Effector memory CD8-positive, alpha-beta T cell (primary cell): ENCODE results near the gene HLA-C.
"Not testable (repeated sequence)": the region's sequence is repeated elsewhere in the genome, so short reads cannot be mapped to it uniquely, and the experiment has no call there.

ENCODE experiments used
- ATAC-seq: fragments of 150-1000 bp; cut with Tn5 transposase; replicated peaks from 2 replicates; pipeline ENCODE4 v1.10.0; 2021; ENCODE audit warnings: mild to moderate bottlenecking, moderate library complexity
- DNase-seq, 3 experiments: peaks; one replicate each; pipeline ENCODE4 v3.0.0; 2021
- H3K27ac Mint-ChIP-seq, 2 donors: one replicate each; pipeline ENCODE4 v1.8.0; 2022; ENCODE audit warnings: mild to moderate bottlenecking in 2 of 2, mixed read lengths in 2 of 2, moderate library complexity in 2 of 2
- H3K27me3 Mint-ChIP-seq, 2 donors: one replicate each; pipeline ENCODE4 v1.8.0; 2022; ENCODE audit warnings: mixed read lengths in 2 of 2
- H3K36me3 Mint-ChIP-seq: one replicate; pipeline ENCODE4 v1.8.0; 2022; ENCODE audit warnings: mild to moderate bottlenecking, moderate library complexity, mixed read lengths; ENCODE audit not compliant: insufficient read depth
- H3K4me1 Mint-ChIP-seq, 2 donors: one replicate each; pipeline ENCODE4 v1.8.0; 2022; ENCODE audit warnings: low read depth in 2 of 2, mixed read lengths in 2 of 2
- H3K4me3 Mint-ChIP-seq, 2 donors: one replicate each; pipeline ENCODE4 v1.8.0; 2022; ENCODE audit warnings: mild to moderate bottlenecking in 2 of 2, mixed read lengths in 2 of 2, moderate library complexity in 2 of 2
- H3K9me3 Mint-ChIP-seq, 2 donors: one replicate each; pipeline ENCODE4 v1.8.0; 2022; ENCODE audit warnings: mixed read lengths in 2 of 2

HLA-C gene

DNA sequence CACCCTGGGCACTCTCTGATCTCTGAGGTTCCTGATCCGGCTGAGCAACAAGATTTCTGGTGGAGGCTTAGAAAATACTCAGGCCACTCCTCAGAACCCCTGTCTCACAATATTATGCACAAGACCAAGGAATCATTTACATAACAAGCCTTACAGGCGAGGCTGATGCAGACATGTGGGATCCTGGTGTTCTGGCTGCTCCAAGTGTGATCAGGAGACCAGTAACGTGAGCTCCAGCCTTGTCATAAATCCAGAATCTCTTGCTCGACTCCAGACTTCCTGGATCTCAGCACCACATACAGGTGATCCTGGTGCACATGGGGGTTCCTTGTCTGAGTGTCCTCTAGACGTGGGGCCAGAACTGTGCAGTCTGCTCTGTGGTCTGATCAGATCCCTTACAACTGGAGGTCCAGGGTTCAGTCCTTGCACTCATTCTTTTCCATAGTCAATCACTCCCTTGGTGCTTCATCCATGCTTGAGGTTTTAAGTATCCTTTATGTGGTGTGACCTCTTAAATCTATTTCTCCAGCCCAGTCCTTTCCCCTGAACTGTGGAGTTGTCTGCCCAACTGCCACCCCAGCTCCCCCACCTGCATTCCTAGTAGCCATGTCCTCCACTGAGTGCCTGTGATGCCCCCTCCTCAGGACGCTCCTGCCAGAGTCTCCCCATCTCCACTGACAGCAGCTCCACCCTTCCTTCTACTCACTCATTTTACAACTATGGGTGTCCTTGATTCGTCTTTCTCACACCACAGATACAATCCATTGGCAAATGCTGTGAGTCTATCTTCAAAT is 5.1 kb downstream of the HLA-C start:
- peaks cover 32 to 48% of the 10 kb centered on the region in 2 donors for H3K4me1 Mint-ChIP-seq
- peaks cover 0 to 3% of the 10 kb centered on the region in 2 donors for H3K27me3 Mint-ChIP-seq
- H3K27ac Mint-ChIP-seq = peak overlapping the region; percentile 100
- H3K4me3 Mint-ChIP-seq = peak overlapping the region; percentile 95 to 99
- no peak for ATAC-seq
- peaks cover 70% of the 10 kb centered on the region for H3K36me3 Mint-ChIP-seq
- peaks cover 3 to 17% of the 10 kb centered on the region in 2 donors for H3K9me3 Mint-ChIP-seq
- peak; percentile 2 to 18 (median 11) for DNase-seq

DNA sequence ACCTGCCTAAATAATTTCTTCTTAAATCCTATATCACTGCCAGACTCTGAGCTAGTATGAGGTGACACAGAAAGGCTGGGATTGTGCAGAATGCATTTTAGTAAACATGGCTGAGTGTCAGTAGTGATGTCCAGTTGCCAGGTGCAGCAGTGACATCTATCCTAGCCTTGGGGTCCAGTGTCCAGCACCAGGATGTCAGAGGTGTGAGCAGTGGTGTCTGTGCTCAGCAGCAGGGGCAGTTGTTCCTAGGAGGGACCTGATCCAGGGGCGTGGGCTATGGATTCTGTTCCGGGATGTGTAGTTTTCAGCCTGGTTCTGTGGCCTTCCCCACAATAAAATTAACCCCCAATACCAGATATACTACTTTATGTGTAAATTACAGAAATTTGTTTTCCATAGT is 6.0 kb downstream of the HLA-C start:
- Mint-ChIP-seq H3K4me3 (no peak overlapping the region), H3K9me3 (peaks cover 4 to 23% of the 10 kb centered on the region in 2 donors), H3K27ac (peak overlapping the region; percentile 76 to 100), H3K4me1 (peaks cover 32 to 46% of the 10 kb centered on the region in 2 donors), H3K36me3 (peaks cover 62% of the 10 kb centered on the region), H3K27me3 (peaks cover 0 to 11% of the 10 kb centered on the region in 2 donors)
- DNase-seq (no peak), ATAC-seq (peak; percentile 20)

DNA sequence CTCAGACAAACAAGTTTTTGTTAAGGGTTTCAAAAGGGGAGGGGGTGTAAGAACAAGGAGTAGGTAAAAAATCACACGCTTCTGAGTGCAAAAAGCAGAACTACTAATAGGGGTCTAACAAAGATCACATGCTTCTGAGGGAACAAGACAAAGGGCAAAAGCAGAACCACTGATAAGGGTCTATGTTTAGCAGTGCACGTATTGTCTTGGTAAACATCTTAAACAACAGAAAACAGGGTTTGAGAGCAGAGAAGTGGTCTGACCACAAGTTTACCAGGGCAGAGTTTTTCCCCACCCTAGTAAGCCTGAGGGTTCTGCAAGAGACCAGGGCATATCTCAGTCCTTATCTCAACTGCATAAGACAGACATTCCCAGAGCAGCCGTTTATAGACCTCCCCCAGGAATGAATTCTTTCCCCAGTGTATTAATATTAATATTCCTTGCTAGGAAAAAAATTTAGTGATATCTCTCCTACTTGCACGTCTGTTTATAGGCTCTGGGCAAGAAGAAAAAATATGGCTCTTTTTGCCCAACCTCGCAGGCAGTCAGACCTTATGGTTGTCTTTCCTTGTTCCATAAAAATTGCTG is 8.5 kb downstream of the HLA-C start:
- H3K27ac Mint-ChIP-seq, ATAC-seq, H3K4me3 Mint-ChIP-seq: not testable (repeated sequence)
- DNase-seq = peak in 1 of 3 experiments; percentile 8
- Mint-ChIP-seq H3K9me3 (peaks cover 5 to 23% of the 10 kb centered on the region in 2 donors), H3K27me3 (peaks cover under 1 to 30% of the 10 kb centered on the region in 2 donors), H3K36me3 (peaks cover 37% of the 10 kb centered on the region), H3K4me1 (peaks cover 17 to 28% of the 10 kb centered on the region in 2 donors)

DNA sequence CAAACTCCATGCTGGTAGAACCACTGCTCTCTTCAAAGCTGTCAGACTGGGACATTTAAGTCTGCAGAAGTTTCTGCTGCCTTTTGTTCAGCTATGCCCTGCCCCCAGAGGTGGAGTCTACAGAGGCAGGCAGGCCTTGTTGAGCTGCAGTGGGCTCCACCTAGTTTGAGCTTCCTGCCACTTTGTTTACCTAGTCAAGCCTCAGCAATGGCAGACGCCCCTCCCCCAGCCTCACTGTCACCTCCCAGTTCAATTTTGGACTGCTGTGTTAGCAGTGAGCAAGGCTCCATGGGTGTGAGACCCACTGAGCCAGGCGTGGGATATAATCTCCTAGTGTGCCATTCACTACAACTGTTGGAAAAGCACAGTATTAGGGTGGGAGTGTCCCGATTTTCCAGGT is 11.9 kb downstream of the HLA-C start:
- H3K9me3 Mint-ChIP-seq = peaks cover 5 to 23% of the 10 kb centered on the region in 2 donors
- not testable (repeated sequence) for H3K27ac Mint-ChIP-seq, DNase-seq, H3K36me3 Mint-ChIP-seq, ATAC-seq, H3K4me3 Mint-ChIP-seq, H3K4me1 Mint-ChIP-seq
- peaks cover 14 to 37% of the 10 kb centered on the region in 2 donors for H3K27me3 Mint-ChIP-seq

DNA sequence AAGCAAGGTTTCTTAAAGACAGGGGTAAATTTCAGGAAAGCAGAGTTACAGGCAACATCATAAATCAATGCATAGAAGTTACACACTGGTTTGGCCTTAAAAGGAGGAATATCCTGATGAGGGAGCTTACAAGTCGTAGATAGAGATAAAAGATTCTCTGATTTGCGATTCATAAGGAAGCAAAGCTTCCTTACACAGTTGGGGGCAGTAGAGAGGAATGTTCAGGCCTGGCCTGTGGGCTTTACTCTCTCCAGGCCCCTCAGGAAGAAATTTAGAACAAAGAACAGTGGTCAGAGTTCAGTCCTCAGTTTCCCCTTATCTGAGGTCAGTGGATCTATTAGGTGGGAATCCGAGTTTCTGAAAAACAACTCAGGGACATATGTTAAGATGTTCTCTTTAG is 19.3 kb downstream of the HLA-C start:
- Mint-ChIP-seq H3K4me1 (no peaks in the 10 kb centered on the region), H3K27ac (no peak overlapping the region), H3K36me3 (no peaks in the 10 kb centered on the region), H3K9me3 (peaks cover 0 to 7% of the 10 kb centered on the region in 2 donors), H3K27me3 (peaks cover 24 to 42% of the 10 kb centered on the region in 2 donors), H3K4me3 (no peak overlapping the region)
- DNase-seq = no peak
- no peak for ATAC-seq

DNA sequence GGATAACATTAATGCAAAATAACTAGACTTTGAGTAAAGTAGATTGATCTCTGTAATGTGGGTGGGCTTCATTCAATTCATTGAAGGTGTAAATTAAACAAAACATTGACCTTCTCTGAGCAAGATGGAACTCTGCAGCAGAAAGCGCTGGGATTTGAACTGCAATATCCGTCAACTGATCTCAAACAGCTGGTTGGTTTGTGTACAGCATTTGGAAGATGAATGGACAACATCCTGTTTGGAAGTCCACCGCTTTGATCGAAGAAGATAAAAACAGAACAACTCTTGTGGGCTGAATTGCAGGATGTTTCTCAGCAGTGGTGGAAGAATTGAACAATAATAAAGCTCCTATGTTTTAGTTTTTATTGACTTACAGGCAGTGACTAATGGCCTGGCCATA is 20.6 kb downstream of the HLA-C start:
- no peaks in the 10 kb centered on the region for H3K36me3 Mint-ChIP-seq
- no peak for ATAC-seq
- no peaks in the 10 kb centered on the region for H3K4me1 Mint-ChIP-seq
- H3K27ac Mint-ChIP-seq = no peak overlapping the region
- peaks cover 32 to 50% of the 10 kb centered on the region in 2 donors for H3K27me3 Mint-ChIP-seq
- no peak for DNase-seq
- peaks cover 10 to 12% of the 10 kb centered on the region in 2 donors for H3K9me3 Mint-ChIP-seq
- no peak overlapping the region for H3K4me3 Mint-ChIP-seq

DNA sequence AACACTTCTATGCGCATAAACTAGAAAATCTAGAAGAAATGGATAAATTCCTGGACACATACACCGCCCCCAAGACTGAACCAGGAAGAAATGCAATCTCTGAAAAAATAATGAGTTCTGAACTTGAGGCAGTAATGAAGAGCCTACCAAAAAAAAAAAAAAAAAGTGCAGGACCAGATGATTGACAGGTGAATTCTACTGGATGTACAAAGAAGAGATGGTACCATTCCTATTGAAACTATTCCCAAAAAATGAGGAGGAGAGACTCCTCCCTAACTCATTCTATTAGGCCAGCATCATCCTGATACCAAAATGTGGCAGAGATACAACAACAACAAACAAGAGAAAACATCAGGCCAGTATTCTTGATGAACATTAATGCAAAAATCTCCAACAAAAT is 22.7 kb downstream of the HLA-C start:
- Mint-ChIP-seq H3K27me3 (peaks cover 32 to 55% of the 10 kb centered on the region in 2 donors), H3K4me3 (no peak overlapping the region), H3K27ac (no peak overlapping the region), H3K9me3 (peaks cover 10 to 12% of the 10 kb centered on the region in 2 donors), H3K4me1 (no peaks in the 10 kb centered on the region), H3K36me3 (no peaks in the 10 kb centered on the region)
- no peak for ATAC-seq
- no peak for DNase-seq

DNA sequence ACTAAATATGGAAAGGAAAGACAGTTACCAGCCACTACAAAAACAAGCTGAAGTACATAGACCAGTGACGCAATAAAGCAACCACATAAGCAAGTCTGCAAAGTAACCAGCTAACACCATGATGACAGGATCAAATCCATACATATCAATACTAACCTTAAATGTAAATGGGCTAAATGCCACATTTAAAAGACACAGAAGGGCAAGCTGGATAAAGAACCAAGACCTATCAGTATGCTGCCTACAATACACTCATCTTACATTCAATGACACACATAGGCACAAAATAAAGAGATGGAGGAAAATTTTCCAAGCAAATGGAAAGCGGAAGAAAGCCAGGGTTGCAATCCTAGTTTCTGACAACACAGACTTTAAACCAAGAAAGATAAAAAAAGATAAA is 24.1 kb downstream of the HLA-C start:
- DNase-seq = no peak

DNA sequence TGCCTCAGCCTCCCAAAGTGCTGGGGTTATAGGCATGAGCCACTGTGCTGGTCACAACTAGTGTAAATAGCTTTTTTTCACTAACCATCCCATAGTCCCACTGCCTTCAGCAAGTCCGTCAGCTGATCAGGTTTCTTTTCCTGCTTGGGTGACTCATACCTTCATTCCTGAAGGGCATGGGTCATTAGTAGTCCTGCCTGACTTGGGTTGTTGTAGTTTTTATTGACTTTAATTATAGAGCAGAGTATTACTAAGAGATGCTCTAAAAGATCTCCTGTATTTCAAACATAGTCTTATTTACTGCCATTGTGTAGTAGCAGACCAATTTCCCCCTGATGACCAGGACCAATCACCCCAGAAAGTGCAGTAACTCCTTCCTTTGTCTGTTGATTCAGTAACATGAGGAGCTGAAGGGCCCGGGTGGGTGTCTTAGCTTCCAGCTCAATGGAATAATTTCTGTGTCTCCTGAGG is 25.8 kb downstream of the HLA-C start:
- ATAC-seq (no peak), DNase-seq (no peak)
- H3K4me3 Mint-ChIP-seq = no peak overlapping the region
- H3K36me3 Mint-ChIP-seq = no peaks in the 10 kb centered on the region
- H3K4me1 Mint-ChIP-seq = peaks cover 0 to 5% of the 10 kb centered on the region in 2 donors
- peaks cover 10 to 12% of the 10 kb centered on the region in 2 donors for H3K9me3 Mint-ChIP-seq
- peak overlapping the region in 1 of 2 donors; percentile 41 for H3K27ac Mint-ChIP-seq
- H3K27me3 Mint-ChIP-seq = peaks cover 32 to 60% of the 10 kb centered on the region in 2 donors

More for the DNA sequence above, 24.1 kb downstream of the HLA-C start:
- Mint-ChIP-seq H3K36me3 (no peaks in the 10 kb centered on the region), H3K27ac (no peak overlapping the region), H3K27me3 (peaks cover 32 to 59% of the 10 kb centered on the region in 2 donors), H3K4me1 (peaks cover 0 to 5% of the 10 kb centered on the region in 2 donors), H3K9me3 (peaks cover 10 to 12% of the 10 kb centered on the region in 2 donors), H3K4me3 (no peak overlapping the region)
- no peak for ATAC-seq

DNA sequence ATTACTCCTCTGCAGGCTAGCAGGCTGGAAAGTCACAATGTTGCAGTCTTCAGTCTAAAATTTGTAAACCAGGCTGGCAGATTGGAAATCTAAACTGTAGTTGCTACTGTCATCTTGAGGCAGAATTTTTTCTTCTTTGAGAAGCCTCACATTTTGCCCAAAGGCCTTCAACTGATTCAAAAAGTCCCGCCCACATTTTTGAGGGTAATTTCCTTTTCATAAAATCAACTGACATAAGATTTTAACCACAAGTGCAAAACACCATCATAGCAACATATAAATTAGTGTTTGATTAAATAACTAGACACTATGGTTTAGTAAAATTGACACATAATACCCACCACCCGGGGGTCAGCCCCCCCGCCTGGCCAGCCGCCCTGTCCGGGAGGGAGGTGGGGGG is 28.4 kb downstream of the HLA-C start:
- ATAC-seq (no peak), DNase-seq (peak in 1 of 3 experiments; percentile 14)
- Mint-ChIP-seq H3K4me3 (no peak overlapping the region), H3K27me3 (peaks cover 22 to 50% of the 10 kb centered on the region in 2 donors), H3K27ac (peak overlapping the region in 1 of 2 donors; percentile 60), H3K9me3 (peaks cover 10% of the 10 kb centered on the region in 2 donors), H3K36me3 (no peaks in the 10 kb centered on the region), H3K4me1 (peaks cover 0 to 5% of the 10 kb centered on the region in 2 donors)

DNA sequence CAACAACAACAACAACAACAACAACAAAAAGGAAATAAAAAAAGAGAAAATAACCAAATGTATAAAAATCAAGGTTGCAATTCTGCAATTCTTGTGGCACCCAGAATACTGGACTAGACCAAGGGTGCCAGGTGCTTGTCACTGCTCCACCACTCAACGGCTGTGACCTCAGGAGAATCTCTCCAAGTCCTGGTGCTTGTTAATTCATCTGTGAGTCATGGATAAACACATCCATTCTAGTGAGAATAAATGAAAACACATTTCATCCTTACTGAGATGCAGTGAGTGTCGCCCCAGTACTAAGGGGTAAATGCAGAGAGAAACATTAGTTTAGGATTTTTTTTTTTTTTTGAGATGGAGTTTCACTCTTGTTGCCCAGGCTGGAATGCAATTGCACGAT is 32.0 kb downstream of the HLA-C start:
- Mint-ChIP-seq H3K9me3 (no peaks in the 10 kb centered on the region), H3K36me3 (no peaks in the 10 kb centered on the region), H3K27me3 (peaks cover 6 to 27% of the 10 kb centered on the region in 2 donors), H3K4me1 (peaks cover 0 to 5% of the 10 kb centered on the region in 2 donors), H3K4me3 (no peak overlapping the region), H3K27ac (no peak overlapping the region)
- no peak for ATAC-seq
- no peak for DNase-seq

DNA sequence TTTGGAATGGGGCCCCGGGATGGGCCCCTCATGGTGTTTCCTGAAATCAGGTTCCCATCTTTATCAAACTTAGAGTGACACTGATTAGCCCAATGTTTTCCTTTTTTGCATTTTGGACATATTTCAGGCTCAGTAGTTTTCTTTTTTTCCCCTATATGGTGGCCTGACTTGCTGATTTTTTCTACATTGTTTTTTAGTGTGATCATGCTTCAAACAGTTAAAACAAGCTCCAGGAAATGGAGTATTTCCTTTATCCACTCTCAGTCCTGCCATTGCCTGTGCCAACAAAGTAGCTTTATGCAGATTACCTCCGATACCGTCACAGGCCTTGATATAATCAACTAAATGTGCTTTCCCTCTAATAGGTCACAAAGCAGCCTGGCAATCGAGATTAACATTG is 37.8 kb downstream of the HLA-C start:
- peaks cover 18 to 57% of the 10 kb centered on the region in 2 donors for H3K27me3 Mint-ChIP-seq
- DNase-seq, H3K36me3 Mint-ChIP-seq, H3K4me3 Mint-ChIP-seq, H3K9me3 Mint-ChIP-seq, H3K4me1 Mint-ChIP-seq, ATAC-seq, H3K27ac Mint-ChIP-seq: not testable (repeated sequence)

DNA sequence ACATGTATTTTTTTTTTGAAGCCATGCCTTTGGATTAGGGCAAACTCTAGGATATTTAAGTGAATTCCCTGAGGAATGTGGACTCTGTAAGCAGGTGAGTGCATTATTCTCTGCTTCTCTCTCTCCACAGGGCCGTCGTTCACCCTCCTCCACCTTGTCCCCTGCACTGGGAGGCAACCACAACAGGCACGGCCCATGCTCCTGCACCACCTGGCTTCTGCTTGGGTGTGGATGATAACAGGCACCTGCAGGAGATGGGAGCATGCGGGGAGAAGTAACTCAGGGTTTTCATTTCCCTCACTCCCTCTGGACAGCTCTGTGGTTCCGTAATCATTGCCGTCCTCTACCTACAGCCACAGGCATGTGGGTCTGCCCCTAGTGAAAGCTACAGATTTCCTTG is 43.4 kb downstream of the HLA-C start:
- ATAC-seq = no peak
- H3K36me3 Mint-ChIP-seq = no peaks in the 10 kb centered on the region
- H3K4me1 Mint-ChIP-seq = peaks cover 3 to 5% of the 10 kb centered on the region in 2 donors
- H3K9me3 Mint-ChIP-seq = no peaks in the 10 kb centered on the region
- DNase-seq = no peak
- H3K27me3 Mint-ChIP-seq = peaks cover 12 to 62% of the 10 kb centered on the region in 2 donors
- H3K27ac Mint-ChIP-seq = no peak overlapping the region
- H3K4me3 Mint-ChIP-seq = no peak overlapping the region
